ENCODE measurements around the gene SRSF6.

- TF ChIP-seq REST (IDR thresholded peaks at IDR 0.05) (no peak), JUN (IDR thresholded peaks at IDR 0.05) (no peak), JUNB (IDR thresholded peaks at IDR 0.05) (no peak), CHD2 (IDR thresholded peaks at IDR 0.05; ENCODE audit: low read length, partially characterized antibody) (no peak), FOXS1 (CRISPR knock-in tag; IDR thresholded peaks at IDR 0.05) (no peak), ZC3H11A (IDR thresholded peaks at IDR 0.05) (no peak), HDAC2 (IDR thresholded peaks at IDR 0.05) (no peak), SMC3 (IDR thresholded peaks at IDR 0.05) (peak; percentile 35; the same call in 1 of the 3 replicates), TP53 (CRISPR knock-in tag; IDR thresholded peaks at IDR 0.05) (no peak)
- TF ChIP-seq, protein P1, sequence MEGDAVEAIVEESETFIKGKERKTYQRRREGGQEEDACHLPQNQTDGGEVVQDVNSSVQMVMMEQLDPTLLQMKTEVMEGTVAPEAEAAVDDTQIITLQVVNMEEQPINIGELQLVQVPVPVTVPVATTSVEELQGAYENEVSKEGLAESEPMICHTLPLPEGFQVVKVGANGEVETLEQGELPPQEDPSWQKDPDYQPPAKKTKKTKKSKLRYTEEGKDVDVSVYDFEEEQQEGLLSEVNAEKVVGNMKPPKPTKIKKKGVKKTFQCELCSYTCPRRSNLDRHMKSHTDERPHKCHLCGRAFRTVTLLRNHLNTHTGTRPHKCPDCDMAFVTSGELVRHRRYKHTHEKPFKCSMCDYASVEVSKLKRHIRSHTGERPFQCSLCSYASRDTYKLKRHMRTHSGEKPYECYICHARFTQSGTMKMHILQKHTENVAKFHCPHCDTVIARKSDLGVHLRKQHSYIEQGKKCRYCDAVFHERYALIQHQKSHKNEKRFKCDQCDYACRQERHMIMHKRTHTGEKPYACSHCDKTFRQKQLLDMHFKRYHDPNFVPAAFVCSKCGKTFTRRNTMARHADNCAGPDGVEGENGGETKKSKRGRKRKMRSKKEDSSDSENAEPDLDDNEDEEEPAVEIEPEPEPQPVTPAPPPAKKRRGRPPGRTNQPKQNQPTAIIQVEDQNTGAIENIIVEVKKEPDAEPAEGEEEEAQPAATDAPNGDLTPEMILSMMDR (IDR thresholded peaks at IDR 0.05), result peak; percentile 42
- TF ChIP-seq, protein P2, sequence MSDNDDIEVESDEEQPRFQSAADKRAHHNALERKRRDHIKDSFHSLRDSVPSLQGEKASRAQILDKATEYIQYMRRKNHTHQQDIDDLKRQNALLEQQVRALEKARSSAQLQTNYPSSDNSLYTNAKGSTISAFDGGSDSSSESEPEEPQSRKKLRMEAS (IDR thresholded peaks at IDR 0.05), result no peak
- TF ChIP-seq, protein P3, sequence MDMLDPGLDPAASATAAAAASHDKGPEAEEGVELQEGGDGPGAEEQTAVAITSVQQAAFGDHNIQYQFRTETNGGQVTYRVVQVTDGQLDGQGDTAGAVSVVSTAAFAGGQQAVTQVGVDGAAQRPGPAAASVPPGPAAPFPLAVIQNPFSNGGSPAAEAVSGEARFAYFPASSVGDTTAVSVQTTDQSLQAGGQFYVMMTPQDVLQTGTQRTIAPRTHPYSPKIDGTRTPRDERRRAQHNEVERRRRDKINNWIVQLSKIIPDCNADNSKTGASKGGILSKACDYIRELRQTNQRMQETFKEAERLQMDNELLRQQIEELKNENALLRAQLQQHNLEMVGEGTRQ (IDR thresholded peaks at IDR 0.05), result no peak
Observed at GRCh38 chr20:43408848-43409576, 48.7 kb upstream of the SRSF6 start.
